Fibroblast of mammary gland (primary cell): Measurements from ENCODE around the gene UVSSA.

Experiments used
- DNase-seq: peaks from one replicate; pipeline ENCODE4 v3.0.0-alpha.2; 2010; ENCODE audit warnings: low read depth
- H3K4me3 ChIP-seq: 2 replicates; pipeline ENCODE4 v1.5.1; 2011; ENCODE audit warnings: low read depth, mild to moderate bottlenecking, low read length, moderate library complexity; ENCODE audit not compliant: control insufficient read depth
- CTCF ChIP-seq: conservative IDR thresholded peaks from 2 replicates; pipeline ENCODE4 v1.5.1; 2011; ENCODE audit warnings: low read depth, low read length, inconsistent platforms; ENCODE audit not compliant: control insufficient read depth, insufficient read depth

The UVSSA gene

GRCh38 chr4:1405254-1405635 lies 58.2 kb downstream of the UVSSA start:
- no peak for TF ChIP-seq CTCF
- H3K4me3 ChIP-seq: no peak overlapping the region
- DNase-seq: no peak

GRCh38 chr4:1405636-1406393 lies 58.8 kb downstream of the UVSSA start:
- no peak for DNase-seq
- no peak overlapping the region for H3K4me3 ChIP-seq
- TF ChIP-seq CTCF: no peak

- no peak for DNase-seq
Measured at GRCh38 chr4:1406394-1406980, 59.5 kb downstream of the UVSSA start, which contains the start of gene NKX1-1. Gene NKX1-1, minus strand, starts transcription at chr4:1406442. Its CDS starts 0 bp downstream, at chr4:1406442.

GRCh38 chr4:1406981-1407656 lies 60.1 kb downstream of the UVSSA start:
- no peak overlapping the region for H3K4me3 ChIP-seq

More at GRCh38 chr4:1406394-1406980, 59.5 kb downstream of the UVSSA start, which contains the start of gene NKX1-1:
- TF ChIP-seq CTCF: no peak
- H3K4me3 ChIP-seq: no peak within 1 kb of the TSS

GRCh38 chr4:1407657-1408333 lies 60.8 kb downstream of the UVSSA start:
- DNase-seq: no peak
- H3K4me3 ChIP-seq: no peak overlapping the region
- TF ChIP-seq CTCF: no peak

More at GRCh38 chr4:1406981-1407656, 60.1 kb downstream of the UVSSA start:
- no peak for DNase-seq
- TF ChIP-seq CTCF: no peak

GRCh38 chr4:1408418-1408817 lies 61.4 kb downstream of the UVSSA start:
- no peak for DNase-seq
- H3K4me3 ChIP-seq: no peak overlapping the region
- TF ChIP-seq CTCF: no peak
